Vagina (tissue), 2 donors: ENCODE measurements around the gene FAM234B.

Experiments used
- POLR2A ChIP-seq, 2 donors: fragments of 450-650 bp; IDR thresholded peaks; one replicate each; pipeline ENCODE4 v1.6.1; 2017; ENCODE audit warnings: antibody characterized with exemption in 2 of 2, mild to moderate bottlenecking in 2 of 2, moderate library complexity in 2 of 2
- POLR2AphosphoS5 ChIP-seq, 2 donors: sonication (generic); formaldehyde crosslinking; IDR thresholded peaks; one replicate each; pipeline ENCODE4 v1.9.0; 2017; ENCODE audit warnings: antibody characterized with exemption in 2 of 2, mild to moderate bottlenecking in 2 of 2, low read depth in 1 of 2; ENCODE audit not compliant: insufficient read depth in 1 of 2
- TF ChIP-seq, protein P1 (sequence below), 3 experiments: fragments of 450-650 bp in 2 of 3; fragments of 200-600 bp in 1 of 3; sonication (generic) in 1 of 3; IDR thresholded peaks; one replicate each; pipeline ENCODE4 v1.5.1; 2017 to 2019; ENCODE audit warnings: antibody characterized with exemption in 3 of 3, mild to moderate bottlenecking in 2 of 3, moderate library complexity in 2 of 3

DNA sequence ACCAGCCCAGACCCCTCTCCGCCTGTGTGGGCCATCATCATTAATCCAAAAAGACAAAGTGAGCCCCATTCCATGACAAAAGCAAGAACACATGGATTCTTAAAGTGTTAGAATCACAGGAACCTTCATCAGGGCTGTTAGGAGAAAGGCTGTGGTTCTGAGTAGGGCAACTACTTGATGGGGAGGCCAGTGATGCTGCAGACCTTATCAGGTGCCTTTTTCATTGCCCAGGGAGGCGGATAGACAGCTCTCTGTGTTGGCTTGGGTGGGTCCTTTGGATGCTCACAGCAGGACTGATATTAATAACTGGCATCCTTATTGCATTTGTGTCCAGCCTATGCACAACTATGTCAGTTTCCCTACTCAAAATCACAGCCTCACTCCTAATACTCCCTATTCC, 46.4 kb upstream of the FAM234B start:
- TF ChIP-seq, protein P1, sequence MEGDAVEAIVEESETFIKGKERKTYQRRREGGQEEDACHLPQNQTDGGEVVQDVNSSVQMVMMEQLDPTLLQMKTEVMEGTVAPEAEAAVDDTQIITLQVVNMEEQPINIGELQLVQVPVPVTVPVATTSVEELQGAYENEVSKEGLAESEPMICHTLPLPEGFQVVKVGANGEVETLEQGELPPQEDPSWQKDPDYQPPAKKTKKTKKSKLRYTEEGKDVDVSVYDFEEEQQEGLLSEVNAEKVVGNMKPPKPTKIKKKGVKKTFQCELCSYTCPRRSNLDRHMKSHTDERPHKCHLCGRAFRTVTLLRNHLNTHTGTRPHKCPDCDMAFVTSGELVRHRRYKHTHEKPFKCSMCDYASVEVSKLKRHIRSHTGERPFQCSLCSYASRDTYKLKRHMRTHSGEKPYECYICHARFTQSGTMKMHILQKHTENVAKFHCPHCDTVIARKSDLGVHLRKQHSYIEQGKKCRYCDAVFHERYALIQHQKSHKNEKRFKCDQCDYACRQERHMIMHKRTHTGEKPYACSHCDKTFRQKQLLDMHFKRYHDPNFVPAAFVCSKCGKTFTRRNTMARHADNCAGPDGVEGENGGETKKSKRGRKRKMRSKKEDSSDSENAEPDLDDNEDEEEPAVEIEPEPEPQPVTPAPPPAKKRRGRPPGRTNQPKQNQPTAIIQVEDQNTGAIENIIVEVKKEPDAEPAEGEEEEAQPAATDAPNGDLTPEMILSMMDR (IDR thresholded peaks at IDR 0.05), result no peak
- TF ChIP-seq POLR2AphosphoS5 (IDR thresholded peaks at IDR 0.05; ENCODE audit: insufficient read depth in 1 of 2, low read depth in 1 of 2) (no peak), POLR2A (IDR thresholded peaks at IDR 0.05) (no peak)
